Vagina (tissue), 2 donors: ENCODE measurements around the gene POC5.

Experiments used
- POLR2AphosphoS5 ChIP-seq, 2 donors: sonication (generic); formaldehyde crosslinking; IDR thresholded peaks; one replicate each; pipeline ENCODE4 v1.9.0; 2017; ENCODE audit warnings: antibody characterized with exemption in 2 of 2, mild to moderate bottlenecking in 2 of 2, low read depth in 1 of 2; ENCODE audit not compliant: insufficient read depth in 1 of 2
- TF ChIP-seq, protein P1 (sequence below), 3 experiments: fragments of 450-650 bp in 2 of 3; fragments of 200-600 bp in 1 of 3; sonication (generic) in 1 of 3; IDR thresholded peaks; one replicate each; pipeline ENCODE4 v1.5.1; 2017 to 2019; ENCODE audit warnings: antibody characterized with exemption in 3 of 3, mild to moderate bottlenecking in 2 of 3, moderate library complexity in 2 of 3

DNA sequence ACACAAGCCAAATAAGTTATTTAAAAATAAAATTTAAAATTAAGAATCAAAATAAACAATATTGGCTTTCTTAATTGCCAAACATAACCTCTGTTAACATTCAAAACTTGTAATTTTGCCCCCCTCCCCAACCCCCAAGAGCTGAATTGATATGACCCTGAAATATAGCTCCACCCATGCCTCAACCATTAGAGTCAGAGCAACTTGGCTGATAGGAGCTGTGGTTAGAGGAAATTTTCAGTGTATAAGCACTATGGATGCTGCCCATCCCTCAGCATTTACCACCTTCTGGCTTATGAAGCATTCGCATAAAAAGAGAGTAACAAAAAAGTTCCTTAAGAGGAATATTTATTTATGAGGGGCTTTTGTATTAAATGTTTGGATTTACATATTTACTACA lies 6.1 kb downstream of the POC5 start:
- TF ChIP-seq, protein P1, sequence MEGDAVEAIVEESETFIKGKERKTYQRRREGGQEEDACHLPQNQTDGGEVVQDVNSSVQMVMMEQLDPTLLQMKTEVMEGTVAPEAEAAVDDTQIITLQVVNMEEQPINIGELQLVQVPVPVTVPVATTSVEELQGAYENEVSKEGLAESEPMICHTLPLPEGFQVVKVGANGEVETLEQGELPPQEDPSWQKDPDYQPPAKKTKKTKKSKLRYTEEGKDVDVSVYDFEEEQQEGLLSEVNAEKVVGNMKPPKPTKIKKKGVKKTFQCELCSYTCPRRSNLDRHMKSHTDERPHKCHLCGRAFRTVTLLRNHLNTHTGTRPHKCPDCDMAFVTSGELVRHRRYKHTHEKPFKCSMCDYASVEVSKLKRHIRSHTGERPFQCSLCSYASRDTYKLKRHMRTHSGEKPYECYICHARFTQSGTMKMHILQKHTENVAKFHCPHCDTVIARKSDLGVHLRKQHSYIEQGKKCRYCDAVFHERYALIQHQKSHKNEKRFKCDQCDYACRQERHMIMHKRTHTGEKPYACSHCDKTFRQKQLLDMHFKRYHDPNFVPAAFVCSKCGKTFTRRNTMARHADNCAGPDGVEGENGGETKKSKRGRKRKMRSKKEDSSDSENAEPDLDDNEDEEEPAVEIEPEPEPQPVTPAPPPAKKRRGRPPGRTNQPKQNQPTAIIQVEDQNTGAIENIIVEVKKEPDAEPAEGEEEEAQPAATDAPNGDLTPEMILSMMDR (IDR thresholded peaks at IDR 0.05) = no peak
- no peak for TF ChIP-seq POLR2AphosphoS5 (IDR thresholded peaks at IDR 0.05; ENCODE audit: insufficient read depth in 1 of 2, low read depth in 1 of 2)
